Measurements from ENCODE around the gene RTN4. TPM values are rescaled to one million over a fixed set of nuclear protein-coding genes. Genes with fewer than 3 reads are reported as not detected.
"Not testable (repeated sequence)": the region's sequence is repeated elsewhere in the genome, so short reads cannot be mapped to it uniquely, and the experiment has no call there.

Gene RTN4
- total RNA-seq, 1 donor, result 355 TPM

GRCh38 chr2:55059793-55060192, 9.5 kb upstream of the RTN4 start:
- H3K9me3 ChIP-seq (ENCODE audit: low read depth, low read length), result no peaks in the 10 kb centered on the region
- H3K79me2 ChIP-seq (ENCODE audit: insufficient read depth, low read length), result no peaks in the 10 kb centered on the region
- no peak overlapping the region for H3K4me2 ChIP-seq (ENCODE audit: insufficient read depth, low read length)
- H4K20me1 ChIP-seq (ENCODE audit: insufficient read depth, low read length), result no peaks in the 10 kb centered on the region
- no peak for TF ChIP-seq CTCF (IDR thresholded peaks at IDR 0.05; ENCODE audit: extremely low read depth, low read depth, low read length)
- no peaks in the 10 kb centered on the region for H3K36me3 ChIP-seq (ENCODE audit: insufficient read depth, low read length)
- peaks cover 5% of the 10 kb centered on the region for H3K4me1 ChIP-seq (ENCODE audit: insufficient read depth, low read length)
- H2AFZ ChIP-seq (ENCODE audit: low read length), result no peak overlapping the region
- no peak overlapping the region for H3K27ac ChIP-seq (ENCODE audit: low read depth, low read length)
- no peak overlapping the region for H3K4me3 ChIP-seq (ENCODE audit: insufficient read depth, low read length)
- H3K27me3 ChIP-seq (ENCODE audit: insufficient read depth, low read length), result no peaks in the 10 kb centered on the region
- DNase-seq (ENCODE audit: insufficient read length, low spot score, missing footprints), result no peak

GRCh38 chr2:55057474-55057873, 7.2 kb upstream of the RTN4 start:
- no peaks in the 10 kb centered on the region for H3K36me3 ChIP-seq (ENCODE audit: insufficient read depth, low read length)
- H3K4me1 ChIP-seq (ENCODE audit: insufficient read depth, low read length), result peaks cover 5% of the 10 kb centered on the region
- peak; percentile 17 for DNase-seq (ENCODE audit: insufficient read length, low spot score, missing footprints)
- no peak overlapping the region for H3K27ac ChIP-seq (ENCODE audit: low read depth, low read length)
- no peaks in the 10 kb centered on the region for H3K27me3 ChIP-seq (ENCODE audit: insufficient read depth, low read length)
- no peak overlapping the region for H3K4me3 ChIP-seq (ENCODE audit: insufficient read depth, low read length)
- no peak overlapping the region for H2AFZ ChIP-seq (ENCODE audit: low read length)
- no peak for TF ChIP-seq CTCF (IDR thresholded peaks at IDR 0.05; ENCODE audit: extremely low read depth, low read depth, low read length)
- no peaks in the 10 kb centered on the region for H3K9me3 ChIP-seq (ENCODE audit: low read depth, low read length)
- no peaks in the 10 kb centered on the region for H3K79me2 ChIP-seq (ENCODE audit: insufficient read depth, low read length)
- H4K20me1 ChIP-seq (ENCODE audit: insufficient read depth, low read length), result no peaks in the 10 kb centered on the region
- H3K4me2 ChIP-seq (ENCODE audit: insufficient read depth, low read length), result no peak overlapping the region

GRCh38 chr2:55056024-55056521, 5.8 kb upstream of the RTN4 start:
- H3K27ac ChIP-seq (ENCODE audit: low read depth, low read length), result no peak overlapping the region
- H3K27me3 ChIP-seq (ENCODE audit: insufficient read depth, low read length), result no peaks in the 10 kb centered on the region
- no peak overlapping the region for H2AFZ ChIP-seq (ENCODE audit: low read length)
- no peaks in the 10 kb centered on the region for H3K36me3 ChIP-seq (ENCODE audit: insufficient read depth, low read length)
- peak; percentile 72 for DNase-seq (ENCODE audit: insufficient read length, low spot score, missing footprints)
- no peaks in the 10 kb centered on the region for H4K20me1 ChIP-seq (ENCODE audit: insufficient read depth, low read length)
- H3K4me1 ChIP-seq (ENCODE audit: insufficient read depth, low read length), result peaks cover 9% of the 10 kb centered on the region
- H3K9me3 ChIP-seq (ENCODE audit: low read depth, low read length), result no peaks in the 10 kb centered on the region
- no peak for TF ChIP-seq CTCF (IDR thresholded peaks at IDR 0.05; ENCODE audit: extremely low read depth, low read depth, low read length)
- H3K79me2 ChIP-seq (ENCODE audit: insufficient read depth, low read length), result peaks cover 5% of the 10 kb centered on the region
- H3K4me3 ChIP-seq (ENCODE audit: insufficient read depth, low read length), result no peak overlapping the region
- peak overlapping the region; percentile 20 for H3K4me2 ChIP-seq (ENCODE audit: insufficient read depth, low read length)

GRCh38 chr2:55054106-55054875, 4.0 kb upstream of the RTN4 start:
- H3K27me3 ChIP-seq (ENCODE audit: insufficient read depth, low read length), result no peaks in the 10 kb centered on the region
- peaks cover 14% of the 10 kb centered on the region for H3K79me2 ChIP-seq (ENCODE audit: insufficient read depth, low read length)
- no peak overlapping the region for H2AFZ ChIP-seq (ENCODE audit: low read length)
- H3K36me3 ChIP-seq (ENCODE audit: insufficient read depth, low read length), result no peaks in the 10 kb centered on the region
- TF ChIP-seq CTCF (IDR thresholded peaks at IDR 0.05; ENCODE audit: extremely low read depth, low read depth, low read length), result no peak
- no peaks in the 10 kb centered on the region for H3K9me3 ChIP-seq (ENCODE audit: low read depth, low read length)
- no peak overlapping the region for H3K4me3 ChIP-seq (ENCODE audit: insufficient read depth, low read length)
- peaks cover 12% of the 10 kb centered on the region for H3K4me1 ChIP-seq (ENCODE audit: insufficient read depth, low read length)
- DNase-seq (ENCODE audit: insufficient read length, low spot score, missing footprints), result no peak
- no peak overlapping the region for H3K4me2 ChIP-seq (ENCODE audit: insufficient read depth, low read length)
- H3K27ac ChIP-seq (ENCODE audit: low read depth, low read length), result no peak overlapping the region
- peaks cover under 1% of the 10 kb centered on the region for H4K20me1 ChIP-seq (ENCODE audit: insufficient read depth, low read length)

GRCh38 chr2:55053225-55053624, 3.0 kb upstream of the RTN4 start:
- DNase-seq (ENCODE audit: insufficient read length, low spot score, missing footprints); H3K9me3 ChIP-seq (ENCODE audit: low read depth, low read length); H3K4me2 ChIP-seq (ENCODE audit: insufficient read depth, low read length); H3K27ac ChIP-seq (ENCODE audit: low read depth, low read length); H4K20me1 ChIP-seq (ENCODE audit: insufficient read depth, low read length); H3K4me3 ChIP-seq (ENCODE audit: insufficient read depth, low read length); H2AFZ ChIP-seq (ENCODE audit: low read length); H3K36me3 ChIP-seq (ENCODE audit: insufficient read depth, low read length); H3K27me3 ChIP-seq (ENCODE audit: insufficient read depth, low read length): not testable (repeated sequence)
- H3K79me2 ChIP-seq (ENCODE audit: insufficient read depth, low read length), result peaks cover 25% of the 10 kb centered on the region
- H3K4me1 ChIP-seq (ENCODE audit: insufficient read depth, low read length), result peaks cover 12% of the 10 kb centered on the region

Data from osteoblast (primary cell).